HG03108 (cell line): ENCODE data around the gene PSG6.
"Not testable (repeated sequence)": the region's sequence is repeated elsewhere in the genome, so short reads cannot be mapped to it uniquely, and the experiment has no call there.

Source experiments
- ATAC-seq: cut with Tn5 transposase; IDR thresholded peaks from one replicate; pipeline ENCODE4 v1.9.1; 2021; ENCODE audit warnings: moderate library complexity; ENCODE audit not compliant: unreplicated experiment

The PSG6 gene

GRCh38 chr19:42912941-42913340 lies 4.8 kb downstream of the PSG6 start:
- not testable (repeated sequence) for ATAC-seq

- not testable (repeated sequence) for ATAC-seq
Measured at GRCh38 chr19:42911731-42912130, 6.0 kb downstream of the PSG6 start.

- ATAC-seq = not testable (repeated sequence)
Measured at GRCh38 chr19:42906162-42906561, 11.5 kb downstream of the PSG6 start.

GRCh38 chr19:42900561-42900960 lies 17.1 kb downstream of the PSG6 start:
- ATAC-seq = not testable (repeated sequence)

- not testable (repeated sequence) for ATAC-seq
Measured at GRCh38 chr19:42899674-42900073, 18.0 kb downstream of the PSG6 start.

GRCh38 chr19:42899110-42899509 lies 18.6 kb downstream of the PSG6 start:
- not testable (repeated sequence) for ATAC-seq

- ATAC-seq = not testable (repeated sequence)
Measured at GRCh38 chr19:42898656-42899055, 19.0 kb downstream of the PSG6 start.

GRCh38 chr19:42897729-42898128 lies 20.0 kb downstream of the PSG6 start:
- ATAC-seq = not testable (repeated sequence)

- not testable (repeated sequence) for ATAC-seq
Measured at GRCh38 chr19:42890446-42890845, 27.2 kb downstream of the PSG6 start.

- ATAC-seq = not testable (repeated sequence)
Measured at GRCh38 chr19:42887876-42888445, 29.7 kb downstream of the PSG6 start.

- not testable (repeated sequence) for ATAC-seq
Measured at GRCh38 chr19:42882730-42883129, 35.0 kb downstream of the PSG6 start.

- not testable (repeated sequence) for ATAC-seq
Measured at GRCh38 chr19:42882010-42882409, 35.7 kb downstream of the PSG6 start.

- not testable (repeated sequence) for ATAC-seq
Measured at GRCh38 chr19:42881279-42881678, 36.4 kb downstream of the PSG6 start.

- not testable (repeated sequence) for ATAC-seq
Measured at GRCh38 chr19:42880621-42881020, 37.1 kb downstream of the PSG6 start.

GRCh38 chr19:42879613-42880012 lies 38.1 kb downstream of the PSG6 start, which contains the start of gene PSG1:
TSS of gene PSG1 (minus strand) at chr19:42879713. CDS start at chr19:42879581, 132 bp downstream.
- ATAC-seq = no peak

GRCh38 chr19:42876596-42876995 lies 41.1 kb downstream of the PSG6 start:
- ATAC-seq = not testable (repeated sequence)

GRCh38 chr19:42875881-42876280 lies 41.8 kb downstream of the PSG6 start:
- ATAC-seq = not testable (repeated sequence)

- not testable (repeated sequence) for ATAC-seq
Measured at GRCh38 chr19:42874901-42875813, 42.5 kb downstream of the PSG6 start.

- not testable (repeated sequence) for ATAC-seq
Measured at GRCh38 chr19:42874136-42874535, 43.6 kb downstream of the PSG6 start.

- ATAC-seq = no peak
Measured at GRCh38 chr19:42872608-42873007, 45.1 kb downstream of the PSG6 start.

GRCh38 chr19:42857544-42857867 lies 60.2 kb downstream of the PSG6 start:
- no peak for ATAC-seq
